ENCODE measurements around the gene GRIN2A. TPM values are rescaled to one million over a fixed set of nuclear protein-coding genes. Genes with fewer than 3 reads are reported as not detected.

Gene GRIN2A
- polyA plus RNA-seq, 1 donor from 2014 or later: 0.11 TPM

DNA sequence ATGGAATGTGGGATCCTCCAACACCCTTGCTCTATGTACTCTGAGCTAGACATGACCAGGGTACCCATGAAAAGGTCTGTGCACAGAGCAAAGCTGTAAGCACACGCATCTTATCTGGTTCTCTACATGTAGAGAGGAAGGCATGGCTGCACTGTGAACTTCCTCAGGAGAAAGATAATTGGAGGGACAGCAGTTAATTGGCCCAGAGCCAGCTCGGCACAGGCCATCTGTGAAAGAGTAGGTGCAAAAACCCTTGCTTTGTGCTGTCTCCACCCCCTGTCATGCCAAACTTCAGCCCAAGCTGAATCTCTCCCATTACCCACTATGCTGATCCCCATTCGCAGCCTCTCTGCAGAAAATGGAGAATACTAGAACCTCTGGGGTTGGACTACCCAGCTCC, 241.0 kb downstream of the GRIN2A start:
- no peaks in the 10 kb centered on the region for H3K79me2 ChIP-seq (replicated peaks; ENCODE audit: insufficient read depth, low read length)
- H3K4me2 ChIP-seq (ENCODE audit: low read length): no peak overlapping the region
- no peaks in the 10 kb centered on the region for H3K9me3 ChIP-seq (ENCODE audit: low read length)
- no peak overlapping the region for H2AFZ ChIP-seq (ENCODE audit: low read depth, low read length)
- H3F3A ChIP-seq (ENCODE audit: insufficient read depth, low read length, poor library complexity, severe bottlenecking): no peaks in the 10 kb centered on the region
- no peaks in the 10 kb centered on the region for H4K20me1 ChIP-seq (ENCODE audit: insufficient read depth)
- H3K36me3 ChIP-seq (ENCODE audit: insufficient read depth, low read length): no peaks in the 10 kb centered on the region
- H3K4me3 ChIP-seq (ENCODE audit: low read length): no peak overlapping the region
- H3K27ac ChIP-seq (ENCODE audit: low read length): no peak overlapping the region
- TF ChIP-seq POLR2AphosphoS5 (IDR thresholded peaks at IDR 0.05) (no peak), MXI1 (conservative IDR thresholded peaks at IDR 0.05; ENCODE audit: poor library complexity, severe bottlenecking) (no peak), TAF1 (IDR thresholded peaks at IDR 0.05; ENCODE audit: low read depth) (no peak)
- TF ChIP-seq, protein P1, sequence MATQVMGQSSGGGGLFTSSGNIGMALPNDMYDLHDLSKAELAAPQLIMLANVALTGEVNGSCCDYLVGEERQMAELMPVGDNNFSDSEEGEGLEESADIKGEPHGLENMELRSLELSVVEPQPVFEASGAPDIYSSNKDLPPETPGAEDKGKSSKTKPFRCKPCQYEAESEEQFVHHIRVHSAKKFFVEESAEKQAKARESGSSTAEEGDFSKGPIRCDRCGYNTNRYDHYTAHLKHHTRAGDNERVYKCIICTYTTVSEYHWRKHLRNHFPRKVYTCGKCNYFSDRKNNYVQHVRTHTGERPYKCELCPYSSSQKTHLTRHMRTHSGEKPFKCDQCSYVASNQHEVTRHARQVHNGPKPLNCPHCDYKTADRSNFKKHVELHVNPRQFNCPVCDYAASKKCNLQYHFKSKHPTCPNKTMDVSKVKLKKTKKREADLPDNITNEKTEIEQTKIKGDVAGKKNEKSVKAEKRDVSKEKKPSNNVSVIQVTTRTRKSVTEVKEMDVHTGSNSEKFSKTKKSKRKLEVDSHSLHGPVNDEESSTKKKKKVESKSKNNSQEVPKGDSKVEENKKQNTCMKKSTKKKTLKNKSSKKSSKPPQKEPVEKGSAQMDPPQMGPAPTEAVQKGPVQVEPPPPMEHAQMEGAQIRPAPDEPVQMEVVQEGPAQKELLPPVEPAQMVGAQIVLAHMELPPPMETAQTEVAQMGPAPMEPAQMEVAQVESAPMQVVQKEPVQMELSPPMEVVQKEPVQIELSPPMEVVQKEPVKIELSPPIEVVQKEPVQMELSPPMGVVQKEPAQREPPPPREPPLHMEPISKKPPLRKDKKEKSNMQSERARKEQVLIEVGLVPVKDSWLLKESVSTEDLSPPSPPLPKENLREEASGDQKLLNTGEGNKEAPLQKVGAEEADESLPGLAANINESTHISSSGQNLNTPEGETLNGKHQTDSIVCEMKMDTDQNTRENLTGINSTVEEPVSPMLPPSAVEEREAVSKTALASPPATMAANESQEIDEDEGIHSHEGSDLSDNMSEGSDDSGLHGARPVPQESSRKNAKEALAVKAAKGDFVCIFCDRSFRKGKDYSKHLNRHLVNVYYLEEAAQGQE (IDR thresholded peaks at IDR 0.05; ENCODE audit: borderline replicate concordance): no peak
- TF ChIP-seq, protein P2, sequence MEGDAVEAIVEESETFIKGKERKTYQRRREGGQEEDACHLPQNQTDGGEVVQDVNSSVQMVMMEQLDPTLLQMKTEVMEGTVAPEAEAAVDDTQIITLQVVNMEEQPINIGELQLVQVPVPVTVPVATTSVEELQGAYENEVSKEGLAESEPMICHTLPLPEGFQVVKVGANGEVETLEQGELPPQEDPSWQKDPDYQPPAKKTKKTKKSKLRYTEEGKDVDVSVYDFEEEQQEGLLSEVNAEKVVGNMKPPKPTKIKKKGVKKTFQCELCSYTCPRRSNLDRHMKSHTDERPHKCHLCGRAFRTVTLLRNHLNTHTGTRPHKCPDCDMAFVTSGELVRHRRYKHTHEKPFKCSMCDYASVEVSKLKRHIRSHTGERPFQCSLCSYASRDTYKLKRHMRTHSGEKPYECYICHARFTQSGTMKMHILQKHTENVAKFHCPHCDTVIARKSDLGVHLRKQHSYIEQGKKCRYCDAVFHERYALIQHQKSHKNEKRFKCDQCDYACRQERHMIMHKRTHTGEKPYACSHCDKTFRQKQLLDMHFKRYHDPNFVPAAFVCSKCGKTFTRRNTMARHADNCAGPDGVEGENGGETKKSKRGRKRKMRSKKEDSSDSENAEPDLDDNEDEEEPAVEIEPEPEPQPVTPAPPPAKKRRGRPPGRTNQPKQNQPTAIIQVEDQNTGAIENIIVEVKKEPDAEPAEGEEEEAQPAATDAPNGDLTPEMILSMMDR (IDR thresholded peaks at IDR 0.05; ENCODE audit: poor library complexity, severe bottlenecking): no peak
- H3K9me2 ChIP-seq (ENCODE audit: insufficient read depth, low read length): no peaks in the 10 kb centered on the region
- H3K27me3 ChIP-seq (ENCODE audit: insufficient read depth, low read depth, low read length): no peaks in the 10 kb centered on the region
- no peak overlapping the region for H3K9ac ChIP-seq (ENCODE audit: low read length)

DNA sequence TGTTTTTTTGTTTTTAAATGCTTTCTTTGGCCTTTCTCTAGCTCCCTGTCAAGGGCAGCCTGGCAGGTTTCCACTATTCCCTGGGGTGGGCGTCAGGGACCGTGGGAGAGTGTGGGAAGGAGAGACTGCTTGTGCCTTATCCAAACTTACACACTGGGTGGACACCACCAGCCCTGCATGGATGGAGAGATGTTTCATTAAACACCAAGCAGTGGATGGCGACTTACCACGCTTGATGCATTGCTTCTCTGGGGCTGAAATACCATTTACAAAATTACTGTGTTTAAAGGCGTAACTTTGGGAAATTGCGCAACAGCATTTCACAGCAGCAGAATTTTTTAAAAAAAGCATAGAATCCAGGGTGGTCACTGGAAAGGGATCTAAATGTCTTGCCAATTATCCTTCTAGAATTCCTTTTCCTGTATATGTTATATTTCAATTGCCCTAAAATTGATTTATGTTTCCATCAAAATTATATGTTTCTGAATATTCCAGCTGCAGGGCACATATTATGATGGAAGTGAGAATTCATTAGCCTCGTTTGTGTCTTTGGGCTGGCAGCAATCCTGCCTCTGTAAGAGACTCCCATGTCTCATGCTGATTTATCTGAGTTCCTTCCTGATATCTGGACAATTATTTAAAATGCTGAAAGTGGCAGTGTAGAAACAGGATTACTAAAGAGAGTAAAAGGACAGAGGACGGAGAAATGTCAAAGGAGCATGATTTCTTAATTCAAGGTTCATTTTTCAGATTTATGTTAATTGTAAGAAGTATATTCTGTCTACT, 247.3 kb downstream of the GRIN2A start:
- Histone ChIP-seq H3K27ac (ENCODE audit: low read length) (no peak overlapping the region), H2AFZ (ENCODE audit: low read depth, low read length) (no peak overlapping the region), H3K27me3 (ENCODE audit: insufficient read depth, low read depth, low read length) (no peaks in the 10 kb centered on the region), H3K36me3 (ENCODE audit: insufficient read depth, low read length) (no peaks in the 10 kb centered on the region), H4K20me1 (ENCODE audit: insufficient read depth) (no peaks in the 10 kb centered on the region), H3K9me2 (ENCODE audit: insufficient read depth, low read length) (no peaks in the 10 kb centered on the region), H3K4me3 (ENCODE audit: low read length) (no peak overlapping the region), H3K9ac (ENCODE audit: low read length) (no peak overlapping the region), H3K9me3 (ENCODE audit: low read length) (no peaks in the 10 kb centered on the region), H3F3A (ENCODE audit: insufficient read depth, low read length, poor library complexity, severe bottlenecking) (no peaks in the 10 kb centered on the region), H3K4me2 (ENCODE audit: low read length) (no peak overlapping the region), H3K79me2 (replicated peaks; ENCODE audit: insufficient read depth, low read length) (no peaks in the 10 kb centered on the region)
- TF ChIP-seq SMC3 (conservative IDR thresholded peaks at IDR 0.05; ENCODE audit: poor library complexity) (no peak), POLR2AphosphoS5 (IDR thresholded peaks at IDR 0.05) (no peak), MXI1 (conservative IDR thresholded peaks at IDR 0.05; ENCODE audit: poor library complexity, severe bottlenecking) (no peak), RAD21 (conservative IDR thresholded peaks at IDR 0.05) (no peak), EZH2 (IDR thresholded peaks at IDR 0.05; ENCODE audit: borderline replicate concordance, insufficient read depth, low read length, poor library complexity, severe bottlenecking) (no peak), TAF1 (IDR thresholded peaks at IDR 0.05; ENCODE audit: low read depth) (no peak), EP300 (conservative IDR thresholded peaks at IDR 0.05; ENCODE audit: poor library complexity, severe bottlenecking) (no peak)
- TF ChIP-seq, protein P2 (IDR thresholded peaks at IDR 0.05; ENCODE audit: poor library complexity, severe bottlenecking): no peak
- TF ChIP-seq, protein P1 (IDR thresholded peaks at IDR 0.05; ENCODE audit: borderline replicate concordance): no peak
